HG03354 (cell line): ENCODE results near the gene ABCC6.
"Not testable (repeated sequence)": the region's sequence is repeated elsewhere in the genome, so short reads cannot be mapped to it uniquely, and the experiment has no call there.

Experiments used
- ATAC-seq: cut with Tn5 transposase; IDR thresholded peaks from one replicate; pipeline ENCODE4 v1.9.1; 2021; ENCODE audit warnings: mild to moderate bottlenecking; ENCODE audit not compliant: unreplicated experiment, poor library complexity, severe bottlenecking

The ABCC6 gene

GRCh38 chr16:16222850-16223661 lies at the start of gene ABCC6:
ABCC6 (minus strand) TSS chr16:16223494; CDS start chr16:16223434, 60 bp downstream.
- ATAC-seq: not testable (repeated sequence)

GRCh38 chr16:16272573-16273221 lies 49.4 kb upstream of the ABCC6 start:
- ATAC-seq: not testable (repeated sequence)

GRCh38 chr16:16271658-16272057 lies 48.4 kb upstream of the ABCC6 start:
- not testable (repeated sequence) for ATAC-seq

- ATAC-seq: not testable (repeated sequence)
These were observed 45.0 kb upstream of the ABCC6 start for GRCh38 chr16:16268185-16268808.

- ATAC-seq: not testable (repeated sequence)
These were observed 44.4 kb upstream of the ABCC6 start for GRCh38 chr16:16267708-16268107.

- not testable (repeated sequence) for ATAC-seq
These were observed 41.8 kb upstream of the ABCC6 start for GRCh38 chr16:16265044-16265443.

- not testable (repeated sequence) for ATAC-seq
These were observed 40.7 kb upstream of the ABCC6 start for GRCh38 chr16:16263947-16264346.

- not testable (repeated sequence) for ATAC-seq
These were observed 39.8 kb upstream of the ABCC6 start for GRCh38 chr16:16262954-16263555.

- not testable (repeated sequence) for ATAC-seq
These were observed 36.7 kb upstream of the ABCC6 start for GRCh38 chr16:16259971-16260370.

- ATAC-seq: not testable (repeated sequence)
These were observed 35.5 kb upstream of the ABCC6 start for GRCh38 chr16:16258822-16259221.

- ATAC-seq: not testable (repeated sequence)
These were observed 34.1 kb upstream of the ABCC6 start for GRCh38 chr16:16257301-16257923.

- not testable (repeated sequence) for ATAC-seq
These were observed 29.1 kb upstream of the ABCC6 start for GRCh38 chr16:16252377-16252776.

- not testable (repeated sequence) for ATAC-seq
These were observed 26.5 kb upstream of the ABCC6 start for GRCh38 chr16:16249621-16250330.

- ATAC-seq: not testable (repeated sequence)
These were observed 24.1 kb upstream of the ABCC6 start for GRCh38 chr16:16247439-16247838.

- not testable (repeated sequence) for ATAC-seq
These were observed 23.4 kb upstream of the ABCC6 start for GRCh38 chr16:16246578-16247262.

- not testable (repeated sequence) for ATAC-seq
These were observed 20.6 kb upstream of the ABCC6 start for GRCh38 chr16:16243886-16244285.

- ATAC-seq: not testable (repeated sequence)
These were observed 17.4 kb upstream of the ABCC6 start for GRCh38 chr16:16240667-16241066.

- not testable (repeated sequence) for ATAC-seq
These were observed 14.4 kb upstream of the ABCC6 start for GRCh38 chr16:16237738-16238137.
